Measurements from ENCODE around the gene UTP3.
A peak's percentile ranks its signal among the peaks of the same experiment; 100 is the strongest.
"Not testable (repeated sequence)": the region's sequence is repeated elsewhere in the genome, so short reads cannot be mapped to it uniquely, and the experiment has no call there.

Gene UTP3

DNA sequence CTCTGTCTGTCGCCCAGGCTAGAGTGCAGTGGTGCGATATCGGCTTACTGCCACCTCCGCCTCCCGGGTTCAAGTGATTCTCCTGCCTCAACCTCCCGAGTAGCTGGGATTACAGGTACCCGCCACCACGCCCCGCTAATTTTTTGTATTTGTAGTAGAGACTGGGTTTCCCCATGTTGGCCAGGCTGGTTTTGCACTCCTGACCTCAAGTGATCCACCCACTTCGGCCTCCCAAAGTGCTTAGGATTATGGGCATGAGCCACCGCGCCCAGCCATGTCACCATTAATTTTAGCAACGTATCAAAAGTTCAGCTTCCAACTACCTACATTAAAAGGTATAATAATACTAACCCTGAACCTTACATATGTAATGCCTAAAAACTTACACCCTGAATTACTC is 940 bp upstream of the UTP3 start:
- DNase-seq (ENCODE audit: low read depth in 2 of 2), result no peak

DNA sequence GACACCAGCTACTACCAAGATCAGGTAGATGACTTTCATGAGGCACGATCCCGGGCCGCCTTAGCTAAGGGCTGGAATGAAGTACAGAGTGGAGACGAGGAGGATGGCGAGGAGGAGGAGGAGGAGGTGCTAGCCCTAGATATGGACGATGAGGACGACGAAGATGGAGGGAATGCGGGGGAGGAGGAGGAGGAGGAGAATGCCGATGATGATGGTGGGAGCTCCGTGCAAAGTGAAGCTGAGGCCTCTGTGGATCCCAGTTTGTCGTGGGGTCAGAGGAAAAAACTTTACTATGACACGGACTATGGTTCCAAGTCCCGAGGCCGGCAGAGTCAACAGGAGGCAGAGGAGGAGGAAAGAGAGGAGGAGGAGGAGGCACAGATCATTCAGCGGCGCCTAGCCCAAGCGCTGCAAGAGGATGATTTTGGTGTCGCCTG is 481 bp downstream of the UTP3 start:
- DNase-seq (ENCODE audit: low read depth in 2 of 2), result no peak

DNA sequence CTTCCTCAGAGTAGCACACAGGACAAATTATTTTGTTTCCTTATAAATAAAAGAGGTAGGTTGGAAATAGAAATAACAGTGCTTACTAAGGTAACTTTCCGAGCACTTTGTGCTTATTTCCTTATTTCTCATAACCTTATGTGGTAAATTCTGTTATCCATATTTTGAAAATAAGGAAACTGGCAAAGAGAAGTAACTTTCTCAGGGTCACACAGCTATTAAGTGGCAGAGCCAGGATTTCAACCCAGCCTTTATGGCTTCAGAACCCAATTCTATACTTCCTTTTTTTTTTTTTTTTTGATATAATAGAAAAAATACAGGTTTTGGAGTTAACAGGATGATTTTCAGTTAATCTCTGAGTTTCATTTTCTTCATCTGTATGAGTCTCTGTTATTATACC is 3.3 kb downstream of the UTP3 start:
- DNase-seq (ENCODE audit: low read depth in 2 of 2), result no peak

DNA sequence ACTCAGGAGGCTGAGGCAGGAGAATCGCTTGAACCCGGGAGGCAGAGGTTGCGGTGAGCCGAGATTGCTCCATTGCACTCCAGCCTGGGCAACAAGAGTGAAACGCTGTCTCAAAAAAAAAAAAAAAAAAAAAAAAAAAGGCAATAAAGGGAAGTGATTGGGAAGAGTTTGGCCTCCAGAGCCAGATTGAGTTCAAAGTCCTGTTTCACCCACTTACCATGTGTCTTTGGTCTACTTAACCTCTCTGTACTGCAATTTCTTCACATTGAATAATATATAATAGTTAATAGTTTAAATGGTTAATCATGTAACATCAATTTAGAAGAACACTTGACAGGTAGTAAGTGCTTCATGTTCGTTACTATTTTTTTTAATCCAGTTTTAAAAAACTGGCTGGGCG is 6.3 kb downstream of the UTP3 start:
- not testable (repeated sequence) for DNase-seq (ENCODE audit: low read depth in 2 of 2)

DNA sequence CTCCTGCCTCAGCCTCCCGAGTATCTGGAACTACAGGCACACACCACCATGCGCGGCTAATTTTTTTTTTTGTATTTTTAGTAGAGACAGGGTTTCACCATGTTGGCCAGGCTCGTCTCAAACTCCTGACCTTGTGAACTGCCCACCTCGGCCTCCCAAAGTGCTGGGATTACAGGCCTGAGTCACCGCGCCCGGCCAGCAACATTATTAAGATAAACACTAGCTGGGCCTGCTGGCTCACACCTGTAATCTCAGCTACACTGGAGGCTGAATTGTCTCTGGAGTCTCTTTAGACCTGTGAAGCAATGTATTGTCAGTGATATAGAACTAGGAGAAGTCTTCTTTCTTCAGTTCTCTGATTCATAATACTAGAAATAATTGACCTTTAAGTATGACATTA is 10.1 kb downstream of the UTP3 start:
- DNase-seq (ENCODE audit: low read depth in 2 of 2), result not testable (repeated sequence)

DNA sequence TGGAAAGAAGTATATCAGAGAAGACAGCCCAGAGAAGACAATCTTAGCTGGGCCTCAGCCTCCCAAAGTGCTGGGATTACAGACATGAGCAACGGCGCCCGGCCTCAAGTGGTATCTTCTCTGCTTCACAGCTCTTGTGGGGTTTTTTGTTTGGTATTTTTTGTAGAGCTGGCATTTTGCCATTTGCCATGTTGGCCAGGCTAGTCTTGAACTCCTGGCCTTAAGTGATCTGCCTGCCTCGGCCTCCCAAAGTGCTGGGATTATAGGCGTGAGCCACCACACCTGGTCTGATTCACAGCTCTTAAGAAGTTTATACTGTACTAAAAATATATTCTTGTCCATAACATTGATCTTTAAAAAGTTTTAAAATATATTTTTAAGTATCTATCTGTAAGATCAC is 12.4 kb downstream of the UTP3 start:
- DNase-seq (ENCODE audit: low read depth in 2 of 2), result no peak

DNA sequence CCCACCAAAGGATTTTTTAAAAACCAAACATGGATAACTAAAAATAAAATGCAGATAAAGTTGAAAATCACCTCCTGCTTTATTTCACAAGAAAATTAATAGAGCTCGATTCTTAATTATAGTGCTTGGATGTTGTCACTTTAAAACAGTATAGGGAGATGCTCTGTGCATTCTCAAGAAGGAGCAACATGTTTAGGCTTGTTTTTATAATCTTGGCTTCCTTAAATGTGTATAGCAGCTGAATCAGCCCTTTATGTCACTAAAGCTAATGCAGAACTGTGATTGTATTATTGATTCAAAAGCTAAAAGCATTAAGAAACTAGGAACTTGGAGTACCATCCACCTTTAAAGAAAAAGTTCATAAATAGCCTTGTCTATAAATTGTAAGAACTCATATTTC is 12.9 kb downstream of the UTP3 start:
- DNase-seq (ENCODE audit: low read depth in 2 of 2), result no peak

DNA sequence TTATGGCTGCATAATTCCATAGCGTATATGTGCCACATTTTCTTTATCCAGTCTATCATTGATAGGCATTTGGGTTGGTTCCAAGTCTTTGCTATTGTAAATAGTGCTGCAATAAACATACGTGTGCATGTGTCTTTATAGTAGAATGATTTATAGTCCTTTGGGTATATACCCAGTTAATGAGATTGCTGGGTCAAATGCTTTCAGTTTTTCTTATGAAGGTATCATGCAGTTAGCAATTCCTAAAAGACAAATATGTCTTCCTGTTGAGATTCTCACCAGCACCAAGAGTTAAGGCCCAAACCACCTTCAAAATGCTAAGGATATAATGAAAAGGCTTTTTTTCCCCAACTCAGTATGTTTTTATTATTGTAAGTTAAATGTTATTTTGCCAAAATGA is 14.3 kb downstream of the UTP3 start:
- not testable (repeated sequence) for DNase-seq (ENCODE audit: low read depth in 2 of 2)

DNA sequence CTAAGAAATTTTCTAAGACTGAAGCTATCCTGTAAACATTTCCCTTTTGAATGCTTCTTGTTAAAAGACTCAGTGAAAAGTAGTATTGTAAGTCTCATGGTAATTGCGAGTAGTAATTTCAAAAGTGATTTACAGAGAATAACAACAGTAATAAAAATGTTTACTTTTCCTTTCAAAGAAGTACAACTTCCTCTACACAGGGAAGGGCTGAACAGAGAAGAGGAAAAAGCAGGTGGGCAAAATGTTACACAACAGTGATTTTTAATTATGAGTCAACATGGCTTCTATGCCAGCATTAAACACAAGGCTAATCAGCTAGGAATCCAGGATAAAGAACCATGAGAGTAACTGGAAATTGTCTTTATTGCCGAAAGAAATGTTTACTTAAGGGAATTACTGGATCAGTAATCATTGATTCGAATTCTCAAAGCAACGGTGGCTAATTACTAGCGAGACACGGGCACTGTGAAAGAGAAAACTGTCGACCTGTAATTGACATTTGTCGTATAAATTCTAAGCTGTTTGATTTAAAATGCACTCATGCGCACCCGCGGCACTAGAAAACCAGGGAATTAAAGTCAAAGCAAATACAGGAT is 15.4 kb downstream of the UTP3 start:
- no peak for DNase-seq (ENCODE audit: low read depth in 2 of 2)

DNA sequence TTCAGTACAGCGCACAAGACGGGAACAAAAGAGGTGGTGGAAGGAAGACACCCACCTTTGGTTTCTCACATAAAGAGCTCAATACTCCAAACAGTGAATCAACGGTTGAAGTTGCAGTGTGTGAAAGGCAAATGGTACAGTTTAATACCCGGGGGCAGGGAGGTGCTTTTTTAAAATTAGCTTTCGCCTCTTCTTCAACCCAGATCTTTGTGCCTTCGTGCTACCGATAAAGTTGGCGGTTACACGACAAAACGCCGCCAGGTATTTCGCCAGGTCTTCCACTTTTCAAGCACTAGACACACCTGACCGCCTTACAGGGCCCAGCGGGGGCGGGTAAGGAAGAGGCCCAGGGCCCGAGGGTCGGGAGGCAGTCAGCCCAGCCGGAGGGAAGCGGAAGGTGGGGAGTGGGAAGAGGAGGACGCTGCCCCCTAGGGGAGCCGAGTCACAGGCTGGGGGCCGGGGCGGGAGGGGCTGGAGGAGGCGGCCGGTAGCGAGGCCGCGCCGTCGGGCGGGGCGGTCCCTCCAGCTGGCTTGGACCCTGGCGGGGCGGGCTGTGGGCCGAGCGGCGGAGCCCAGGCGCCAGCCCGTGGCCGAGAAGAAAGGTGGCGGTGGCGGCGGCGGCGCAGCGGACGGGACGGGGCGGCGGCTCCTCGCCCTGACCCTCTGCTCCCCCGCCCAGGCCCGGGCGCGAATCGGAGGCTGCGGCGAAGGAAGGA is 16.0 kb downstream of the UTP3 start:
- peak; percentile 30 to 39 for DNase-seq (ENCODE audit: low read depth in 2 of 2)

DNA sequence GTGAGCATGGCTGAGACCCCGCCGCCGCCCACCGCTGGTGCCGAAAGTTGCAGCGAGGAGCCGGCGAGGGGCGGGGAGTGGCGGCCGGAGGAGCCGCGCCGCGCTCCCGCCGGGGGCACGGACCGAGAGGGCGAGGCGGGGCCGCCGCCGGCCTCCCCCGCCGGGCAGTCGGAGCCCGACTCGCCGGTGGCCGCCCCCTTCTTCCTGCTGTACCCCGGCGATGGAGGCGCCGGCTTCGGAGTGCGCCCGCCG is 16.5 kb downstream of the UTP3 start:
- no peak for DNase-seq (ENCODE audit: low read depth in 2 of 2)

DNA sequence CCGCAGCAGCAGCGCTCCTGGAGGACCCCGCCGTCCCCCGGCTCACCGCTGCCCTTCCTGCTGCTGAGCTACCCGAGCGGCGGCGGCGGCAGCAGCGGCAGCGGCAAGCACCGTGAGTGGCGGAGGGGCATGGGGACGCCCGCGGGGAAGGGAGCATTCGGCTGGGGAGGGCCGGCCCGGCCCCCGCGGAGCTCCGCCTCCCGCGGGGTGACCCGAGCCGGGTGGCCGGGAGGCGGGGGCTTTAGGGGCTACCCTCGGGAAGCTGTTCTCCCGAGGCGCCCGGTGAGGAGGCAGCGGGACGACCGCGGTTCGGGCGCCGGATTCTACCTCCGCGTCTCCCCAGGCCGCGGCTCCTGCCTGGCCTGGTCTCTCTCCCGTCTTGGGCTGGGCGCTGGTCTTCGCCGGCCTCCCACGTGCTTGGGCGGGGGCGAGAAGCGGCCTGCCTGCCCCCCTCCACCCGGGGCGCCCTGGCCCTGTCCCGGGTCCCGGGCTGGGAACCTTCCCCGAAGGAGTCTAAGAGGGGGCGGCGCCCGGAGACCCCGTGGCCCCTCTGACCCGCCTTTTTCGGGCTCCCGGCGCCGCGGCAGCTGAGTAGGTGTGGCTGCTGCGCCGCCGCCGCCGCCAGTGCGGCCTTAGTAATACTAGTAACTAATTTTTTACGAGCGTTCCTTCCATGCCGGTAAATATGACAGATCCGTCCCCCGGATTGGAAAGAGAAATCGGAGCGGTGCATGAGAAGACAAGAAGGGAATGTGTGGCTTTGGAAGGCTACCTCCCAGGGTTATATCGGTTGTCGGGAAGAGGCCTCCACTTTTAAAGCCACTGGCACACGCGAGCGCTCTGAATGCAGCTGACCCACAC is 17.1 kb downstream of the UTP3 start:
- peak in 1 of 2 donors; percentile 45 for DNase-seq (ENCODE audit: low read depth in 2 of 2)

DNA sequence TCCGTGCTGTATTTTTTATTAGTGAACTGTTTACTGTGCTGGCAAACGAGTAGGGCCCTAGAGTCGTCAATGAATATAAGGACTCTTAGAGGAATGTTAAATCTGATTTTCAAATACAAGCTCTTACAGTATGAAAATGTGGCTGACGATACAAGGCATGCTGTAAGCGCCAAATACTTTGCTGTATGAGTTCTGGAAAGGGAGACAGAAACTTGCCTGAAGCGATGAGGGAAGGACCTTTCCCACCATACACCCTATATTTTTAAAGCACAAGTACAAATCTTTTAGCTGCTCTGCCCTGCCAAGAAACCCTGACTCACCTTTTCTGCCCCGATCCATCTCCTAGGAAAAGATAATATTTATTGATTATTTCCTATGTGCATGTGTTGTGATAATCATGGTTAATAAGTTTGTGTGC is 17.7 kb downstream of the UTP3 start:
- DNase-seq (ENCODE audit: low read depth in 2 of 2), result no peak

DNA sequence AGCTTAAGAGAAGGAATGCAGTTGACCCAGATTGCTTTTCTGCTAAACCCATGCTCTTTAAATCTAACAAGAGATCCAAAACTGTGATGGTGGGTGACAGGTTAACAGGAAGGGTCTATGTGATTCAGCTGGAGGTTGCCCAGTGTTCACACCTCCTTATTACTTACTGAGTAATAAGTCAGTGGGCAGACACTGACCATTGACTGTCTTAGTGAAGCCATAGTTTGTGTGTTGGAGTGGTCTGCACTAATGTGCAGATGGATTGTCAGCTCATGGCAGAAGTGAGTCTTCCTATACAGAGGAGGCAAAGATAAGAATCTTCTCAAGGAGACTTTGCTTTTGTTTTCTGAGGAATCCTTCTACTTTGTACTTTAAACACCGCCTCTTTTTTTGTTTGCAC is 18.2 kb downstream of the UTP3 start:
- DNase-seq (ENCODE audit: low read depth in 2 of 2), result no peak

DNA sequence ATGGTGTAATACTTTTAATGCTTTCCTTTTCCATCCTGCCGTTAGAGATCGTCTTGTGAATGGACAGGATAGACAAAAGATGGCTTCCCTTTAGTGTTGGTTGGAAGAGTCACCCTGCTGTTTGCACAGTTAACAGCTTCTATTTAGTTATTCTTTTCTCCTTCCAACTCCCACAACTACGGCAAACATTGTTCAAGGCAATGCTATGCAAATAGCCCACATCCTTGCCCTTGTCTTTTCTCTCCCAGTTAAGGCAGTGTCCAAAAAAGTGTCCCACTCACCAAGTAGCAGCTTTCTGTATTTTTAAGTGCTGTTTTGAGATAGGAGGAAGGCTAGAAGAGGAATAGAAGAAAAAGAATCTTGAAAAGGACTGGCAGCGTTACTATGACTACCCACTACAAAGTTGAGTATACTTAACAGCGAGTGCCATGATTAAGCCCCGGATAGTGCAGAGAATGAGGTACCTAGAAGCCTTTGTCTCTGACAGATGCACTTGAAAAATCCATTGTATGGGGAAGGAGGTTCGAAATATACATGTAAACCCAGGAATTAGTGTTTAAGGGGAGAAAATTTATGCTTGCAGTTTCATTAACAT is 21.4 kb downstream of the UTP3 start:
- no peak for DNase-seq (ENCODE audit: low read depth in 2 of 2)

DNA sequence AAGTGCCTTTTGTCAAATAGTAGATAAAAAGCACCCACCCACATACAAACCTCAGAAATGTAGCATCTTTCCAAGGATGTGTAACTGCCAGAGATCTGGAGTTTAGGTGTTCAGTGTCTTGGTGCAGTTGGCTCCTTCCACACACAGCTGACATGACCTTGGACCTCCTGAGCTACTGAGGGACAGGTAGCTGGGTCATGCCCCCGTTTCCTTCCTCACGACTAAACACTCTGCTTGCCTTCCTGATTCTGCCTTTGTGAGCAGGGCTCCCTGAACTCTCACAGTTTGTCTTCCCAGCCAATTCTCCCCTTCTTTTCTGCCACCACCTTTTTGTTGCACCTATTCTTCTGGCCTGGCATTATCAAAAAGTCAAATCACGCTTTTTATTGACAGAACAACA is 23.3 kb downstream of the UTP3 start:
- no peak for DNase-seq (ENCODE audit: low read depth in 2 of 2)

DNA sequence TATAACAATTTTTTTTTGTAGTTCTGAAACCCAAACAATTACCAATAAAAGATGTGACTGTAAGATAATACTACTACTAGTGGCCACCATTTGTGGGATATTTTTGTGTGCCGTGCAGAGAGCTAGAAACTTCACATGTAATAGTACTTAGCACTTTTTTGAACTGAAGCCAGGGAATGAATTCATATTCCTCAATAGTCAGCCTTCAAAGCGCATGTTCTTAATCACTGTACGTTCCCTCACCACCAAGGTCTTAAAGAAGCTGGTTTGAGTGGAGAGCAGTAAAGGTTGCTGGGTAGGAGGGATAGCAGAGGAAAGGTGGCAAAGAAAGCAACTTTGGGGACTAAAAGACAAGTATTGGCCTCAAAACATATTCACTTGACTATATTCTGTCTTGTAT is 23.8 kb downstream of the UTP3 start:
- no peak for DNase-seq (ENCODE audit: low read depth in 2 of 2)

DNA sequence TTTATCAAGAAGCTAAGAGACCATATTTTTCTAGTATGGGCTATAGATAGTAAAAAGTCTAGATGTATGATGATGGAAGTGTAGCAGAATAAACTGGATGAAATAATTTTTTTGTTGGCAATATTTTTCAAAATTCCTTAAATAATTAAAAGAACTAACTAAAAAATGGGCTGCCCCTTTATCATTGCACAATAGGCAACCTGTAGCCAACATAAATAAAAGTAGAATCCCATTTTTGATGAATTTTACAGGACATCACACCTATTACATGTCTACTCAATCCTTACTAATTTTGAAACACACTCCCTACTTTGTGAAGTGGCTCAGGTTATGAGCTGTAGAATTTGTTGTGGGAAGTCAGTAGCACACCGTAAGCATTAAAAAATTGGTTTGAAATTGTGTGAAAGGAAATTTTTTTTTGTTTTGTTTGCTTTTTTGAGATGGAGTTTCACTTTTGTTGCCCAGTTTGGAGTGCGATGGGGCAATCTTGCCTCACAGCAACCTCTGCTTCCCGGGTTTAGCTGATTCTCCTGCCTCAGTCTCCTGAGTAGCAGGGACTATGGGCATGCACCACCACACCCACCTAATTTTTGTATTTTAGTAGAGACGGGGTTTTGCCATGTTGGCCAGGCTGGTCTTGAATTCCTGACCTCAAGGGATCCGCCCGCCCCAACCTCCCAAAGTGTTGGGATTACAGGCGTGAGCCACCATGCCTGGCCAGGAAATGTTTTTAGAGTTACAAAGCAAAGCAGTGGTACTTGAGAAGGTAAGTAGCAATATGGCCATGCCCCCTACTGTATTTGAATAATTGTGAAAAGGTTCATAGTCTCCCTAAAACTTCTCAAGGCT is 24.5 kb downstream of the UTP3 start:
- no peak for DNase-seq (ENCODE audit: low read depth in 2 of 2)

DNA sequence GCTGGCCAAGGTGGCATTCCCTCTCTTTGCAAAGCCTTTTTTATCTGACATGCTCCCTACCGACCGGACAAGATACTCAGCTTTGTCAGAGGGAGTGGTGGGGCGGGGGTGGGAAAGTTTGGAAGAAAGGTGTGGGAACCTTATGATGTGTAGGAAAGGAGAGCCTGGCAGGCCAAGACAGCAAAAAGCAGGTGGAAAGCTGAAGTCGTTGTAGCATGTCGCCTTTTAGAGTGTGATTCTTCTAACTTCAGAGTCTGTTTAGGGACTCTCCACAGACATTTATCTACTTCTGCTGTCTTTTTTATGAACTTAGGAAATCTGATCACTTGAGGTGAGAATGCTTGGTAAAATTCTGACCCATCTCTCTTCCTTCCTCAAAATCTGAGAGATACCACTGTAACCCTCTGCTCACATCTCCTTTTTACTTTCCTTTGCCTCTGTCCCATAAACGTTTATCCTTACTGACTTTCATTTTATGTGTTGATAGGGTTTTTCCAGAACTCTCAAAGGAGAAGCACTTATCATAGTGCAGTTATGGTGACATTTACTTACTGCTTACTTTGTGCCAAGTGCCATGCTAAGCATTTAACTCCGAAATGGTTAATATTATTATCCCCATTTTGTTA is 25.2 kb downstream of the UTP3 start:
- no peak for DNase-seq (ENCODE audit: low read depth in 2 of 2)

DNA sequence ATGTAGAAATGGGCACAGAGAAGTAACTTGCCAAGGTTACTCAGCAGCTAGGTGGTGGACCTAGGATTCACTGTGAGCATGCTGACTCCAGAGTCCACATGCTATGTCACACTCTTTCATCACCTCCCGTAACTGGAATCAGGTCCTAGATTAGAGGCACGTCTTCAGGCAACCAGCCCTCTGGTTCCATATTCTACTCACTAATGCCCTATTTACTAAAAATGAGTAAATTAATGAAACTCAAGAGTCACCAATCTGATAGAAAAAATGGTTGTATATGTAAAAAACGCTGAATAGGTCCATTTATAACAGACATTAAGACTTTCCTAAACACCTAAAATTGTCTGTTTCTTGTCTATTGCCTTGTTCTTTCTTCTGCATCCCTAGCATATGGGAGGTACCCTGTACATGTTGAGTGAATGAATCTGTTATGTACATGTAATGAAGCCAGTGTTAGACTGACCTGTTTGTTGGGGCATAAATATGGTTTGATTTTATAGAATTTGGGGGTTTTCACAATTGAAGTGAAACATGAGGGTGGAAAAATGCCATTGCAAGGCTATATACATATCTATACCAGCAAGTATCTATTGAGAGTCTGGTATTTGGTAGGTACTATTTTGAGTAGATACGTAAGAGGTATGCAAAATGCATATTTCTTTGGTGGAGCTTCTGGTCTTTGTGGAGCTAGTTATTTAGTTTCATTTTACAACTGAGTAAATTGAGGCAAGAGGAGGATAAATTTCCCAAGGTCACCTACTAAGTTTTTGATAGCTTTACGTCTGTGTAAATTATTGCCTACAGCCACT is 26.0 kb downstream of the UTP3 start:
- DNase-seq (ENCODE audit: low read depth in 2 of 2), result no peak

DNA sequence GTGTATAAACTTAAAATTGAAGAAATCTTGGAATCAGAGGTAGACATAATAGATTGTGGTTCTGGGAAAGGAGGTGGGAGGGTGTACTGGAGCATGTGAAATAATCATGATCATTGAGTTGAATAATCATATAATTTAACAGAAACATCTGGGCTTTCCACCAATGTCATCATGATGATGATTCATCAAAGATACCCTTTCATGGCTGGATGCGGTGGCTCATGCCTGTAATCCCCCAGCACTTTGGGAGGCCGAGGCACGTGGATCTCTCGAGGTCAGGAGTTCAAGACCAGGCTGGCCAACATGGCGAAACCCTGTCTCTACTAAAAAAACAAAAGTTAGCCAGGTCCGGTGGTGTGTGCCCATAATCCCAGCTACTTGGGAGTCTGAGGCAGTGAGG is 26.8 kb downstream of the UTP3 start:
- DNase-seq (ENCODE audit: low read depth in 2 of 2), result no peak
